ENCODE data around the gene REST. TPM values are rescaled to one million over a fixed set of nuclear protein-coding genes. Genes with fewer than 3 reads are reported as not detected.

The REST gene
- total RNA-seq, 2 donors from 2014 or later = 27.8 to 31.9 TPM

- peak; percentile 27 for DNase-seq
- Histone ChIP-seq H3K27ac (no peak overlapping the region), H3K4me3 (no peak overlapping the region), H3K9ac (ENCODE audit: low read depth in 2 of 2, low read length in 2 of 2) (no peak overlapping the region), H3K4me1 (no peaks in the 10 kb centered on the region), H3K27me3 (no peaks in the 10 kb centered on the region), H3K9me3 (no peaks in the 10 kb centered on the region), H3K36me3 (peaks cover 5% of the 10 kb centered on the region)
- TF ChIP-seq CTCF (IDR thresholded peaks at IDR 0.05) = no peak
- intact Hi-C loops (cut with DNase I) = no loop called here
Observed at GRCh38 chr4:56995525-56995924, 87.8 kb downstream of the REST start.

GRCh38 chr4:56999751-57000150, 92.1 kb downstream of the REST start:
- Histone ChIP-seq H3K36me3 (peaks cover 7% of the 10 kb centered on the region), H3K27ac (no peak overlapping the region), H3K4me1 (no peaks in the 10 kb centered on the region), H3K9me3 (no peaks in the 10 kb centered on the region), H3K9ac (ENCODE audit: low read depth in 2 of 2, low read length in 2 of 2) (no peak overlapping the region), H3K4me3 (no peak overlapping the region), H3K27me3 (no peaks in the 10 kb centered on the region)
- intact Hi-C loops (cut with DNase I) = no loop called here
- no peak for TF ChIP-seq CTCF (IDR thresholded peaks at IDR 0.05)
- no peak for DNase-seq

- Histone ChIP-seq H3K4me1 (no peaks in the 10 kb centered on the region), H3K9me3 (no peaks in the 10 kb centered on the region), H3K27me3 (no peaks in the 10 kb centered on the region), H3K4me3 (no peak overlapping the region), H3K36me3 (peaks cover 17% of the 10 kb centered on the region), H3K9ac (ENCODE audit: low read depth in 2 of 2, low read length in 2 of 2) (no peak overlapping the region), H3K27ac (no peak overlapping the region)
- no peak for DNase-seq
- no peak for TF ChIP-seq CTCF (IDR thresholded peaks at IDR 0.05)
- intact Hi-C loops (cut with DNase I) = no loop called here
Observed at GRCh38 chr4:57013543-57014120, 105.9 kb downstream of the REST start.

Other genes starting within 250 kb of the REST start
- gene HOPX, start 226.6 kb upstream of the REST start, total RNA-seq = 1 to 10 TPM; 1.5 to 5.7 TPM
- gene SPINK2, start 86.2 kb upstream of the REST start, total RNA-seq = under 1 TPM in 1 of 2 donors, not detected in 1; 0.96 TPM
- gene NOA1, start 69.7 kb downstream of the REST start, total RNA-seq = 10 to 100 TPM; 26.9 to 28.1 TPM
- 10 to 100 TPM; 70.2 to 79.3 TPM for gene POLR2B, start 71.0 kb downstream of the REST start, total RNA-seq
- gene IGFBP7, start 202.5 kb downstream of the REST start, total RNA-seq = 10 to 100 TPM; 58.5 to 89.5 TPM